Esophagus (tissue), 2 donors: ENCODE results near the gene PRELP. TPM values are rescaled to one million over a fixed set of nuclear protein-coding genes. Genes with fewer than 3 reads are reported as not detected.

Source experiments
- H3K27ac ChIP-seq, 2 donors: one replicate each; pipeline ENCODE4 v1.5.1; 2013; ENCODE audit warnings: low read depth in 2 of 2, mild to moderate bottlenecking in 2 of 2, inconsistent platforms in 1 of 2, low read length in 1 of 2, moderate library complexity in 1 of 2
- H3K27me3 ChIP-seq, 2 donors: one replicate each; pipeline ENCODE4 v1.6.1; 2013; ENCODE audit warnings: low read length in 2 of 2, control low read depth in 1 of 2, mild to moderate bottlenecking in 1 of 2; ENCODE audit not compliant: insufficient read depth in 2 of 2, control insufficient read depth in 1 of 2
- H3K36me3 ChIP-seq, 2 donors: one replicate each; pipeline ENCODE4 v1.6.1; 2013; ENCODE audit warnings: low read length in 1 of 2; ENCODE audit not compliant: control insufficient read depth in 2 of 2, insufficient read depth in 2 of 2
- H3K4me1 ChIP-seq, 2 donors: one replicate each; pipeline ENCODE4 v1.6.1; 2013; ENCODE audit warnings: low read length in 1 of 2; ENCODE audit not compliant: control insufficient read depth in 2 of 2, insufficient read depth in 2 of 2
- H3K4me3 ChIP-seq, 2 donors: one replicate each; pipeline ENCODE4 v1.5.1; 2013; ENCODE audit warnings: low read length in 2 of 2, mild to moderate bottlenecking in 2 of 2, low read depth in 1 of 2, moderate library complexity in 1 of 2
- H3K9me3 ChIP-seq, 2 donors: one replicate each; pipeline ENCODE4 v1.6.1; 2013; ENCODE audit warnings: mild to moderate bottlenecking in 2 of 2, low read depth in 1 of 2, low read length in 1 of 2, moderate library complexity in 1 of 2; ENCODE audit not compliant: control insufficient read depth in 2 of 2, insufficient read depth in 1 of 2
- WGBS, 2 donors: extraction: QIAGEN DNeasy Blood & Tissue Kit; methylation state at CpG; one replicate each; pipeline ENCODE4 v1.1.7; 2013; 5-methylcytosine and 5-hydroxymethylcytosine counted together
- polyA plus RNA-seq, 2 donors: library from polyadenylated mRNA; stranded (reverse); fragments of 200-250 nt; gene quantifications; one replicate each; pipeline ENCODE4 v1.2.3, GENCODE V29; 2013
- donor health status: healthy with polysubstance abuse.
- donor health status: Bipolar disorder and iron deficiency.

Gene PRELP
- polyA plus RNA-seq, 2 donors: 6.5 to 27.8 TPM

DNA sequence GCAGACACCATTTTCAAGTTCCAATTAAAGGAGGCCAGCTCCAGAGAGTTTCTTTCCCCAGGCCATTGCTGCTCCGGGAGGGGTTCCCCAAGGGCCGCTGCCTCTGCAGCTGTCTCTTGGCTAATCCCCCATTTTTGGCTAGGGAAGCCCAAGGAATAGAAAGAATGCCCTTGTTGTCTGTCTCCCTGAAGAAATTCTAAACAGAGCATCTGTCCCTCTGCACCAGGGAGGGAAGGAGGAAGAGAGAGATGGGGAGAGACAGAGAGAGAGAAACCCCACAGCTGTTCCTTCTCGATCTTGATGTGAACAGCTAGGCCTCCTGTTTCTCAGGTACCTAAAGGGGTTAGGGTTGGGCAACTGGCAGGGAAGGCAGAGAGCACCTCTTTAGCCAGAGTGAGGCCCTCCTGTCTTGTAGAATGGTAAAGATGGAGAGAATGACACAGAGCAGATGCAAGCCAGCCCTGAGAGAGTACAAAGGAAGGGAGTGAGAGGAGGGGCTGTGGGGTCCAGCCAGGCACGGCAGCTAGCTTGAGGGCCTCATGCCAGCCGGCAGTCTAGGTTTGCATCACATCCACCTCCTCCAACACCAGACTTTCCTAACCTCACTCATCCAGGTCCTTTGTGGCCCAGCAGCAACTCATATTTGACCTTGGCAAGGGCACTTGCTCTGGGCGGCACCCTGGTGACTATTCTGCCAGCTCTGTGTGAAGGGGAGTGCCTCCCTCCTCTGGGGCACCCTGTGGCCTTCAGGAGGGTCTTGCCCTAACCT is 31.4 kb downstream of the PRELP start:
- 32 to 41% methylated on average over 6 of the region's 6 CpGs for WGBS, 2 donors
- H3K36me3 ChIP-seq: no peaks in the 10 kb centered on the region
- no peak overlapping the region for H3K4me3 ChIP-seq
- H3K27me3 ChIP-seq: no peaks in the 10 kb centered on the region
- H3K9me3 ChIP-seq: no peaks in the 10 kb centered on the region
- peak overlapping the region in 1 of 2 donors; percentile 74 for H3K27ac ChIP-seq
- peaks cover 0 to 9% of the 10 kb centered on the region in 2 donors for H3K4me1 ChIP-seq

DNA sequence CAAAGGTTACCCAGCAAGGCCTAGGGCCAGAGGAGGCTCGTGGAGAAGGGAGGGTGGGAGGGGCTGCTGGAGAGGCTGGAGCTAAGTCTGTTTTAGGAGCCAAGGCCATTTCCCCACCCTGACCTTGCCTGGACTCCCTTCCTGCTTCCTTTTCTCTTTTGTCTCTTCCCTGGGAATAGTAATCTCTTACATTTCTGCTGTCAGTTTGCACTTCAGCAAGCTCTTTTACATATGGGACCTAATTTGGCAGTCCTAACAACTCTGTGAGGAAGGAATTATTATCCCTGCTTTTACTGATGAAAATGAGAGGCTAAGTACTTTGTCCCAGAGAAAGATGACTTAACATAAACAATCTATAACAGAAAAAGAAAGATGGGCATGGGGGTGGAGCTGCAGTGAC is 32.2 kb downstream of the PRELP start:
- Histone ChIP-seq H3K36me3 (no peaks in the 10 kb centered on the region), H3K9me3 (no peaks in the 10 kb centered on the region), H3K27ac (peak overlapping the region in 1 of 2 donors; percentile 74), H3K4me3 (no peak overlapping the region), H3K4me1 (peaks cover 0 to 12% of the 10 kb centered on the region in 2 donors), H3K27me3 (no peaks in the 10 kb centered on the region)
- WGBS, 2 donors: 0% methylated on average over 1 of the region's 1 CpG

DNA sequence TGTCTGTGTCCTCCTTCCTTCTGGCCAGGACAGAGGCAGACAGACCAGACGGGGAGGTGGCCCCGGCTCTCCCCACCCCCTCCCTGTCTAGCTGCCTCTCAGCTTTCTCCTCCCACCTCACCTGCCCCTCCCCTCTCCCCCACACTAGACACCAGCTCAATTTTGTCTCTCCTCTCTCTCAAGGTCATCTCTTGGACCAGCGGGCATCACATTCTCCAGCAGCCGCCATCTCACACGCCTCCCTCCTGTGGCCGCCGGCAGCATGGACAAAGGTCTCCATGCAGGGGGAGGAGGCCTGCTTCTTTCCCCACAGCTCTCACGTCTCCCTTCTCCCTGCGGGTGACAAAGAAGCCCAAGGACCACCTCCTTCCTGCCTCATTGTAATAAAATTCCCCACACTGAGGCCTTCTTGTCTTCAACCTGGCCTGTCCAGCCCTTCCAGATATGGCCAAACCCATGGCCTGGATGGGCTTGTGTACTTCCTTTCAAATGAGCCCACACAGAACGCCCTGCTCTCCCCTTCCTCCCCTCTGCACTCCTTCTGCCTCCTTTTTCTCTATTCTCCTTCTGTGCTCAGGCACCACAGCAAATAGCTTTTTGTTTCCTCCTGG is 33.0 kb downstream of the PRELP start:
- H3K4me3 ChIP-seq: no peak overlapping the region
- H3K9me3 ChIP-seq: no peaks in the 10 kb centered on the region
- WGBS, 2 donors: 67 to 72% methylated on average over 10 of the region's 10 CpGs
- peak overlapping the region in 1 of 2 donors; percentile 66 for H3K27ac ChIP-seq
- peaks cover 4 to 15% of the 10 kb centered on the region in 2 donors for H3K4me1 ChIP-seq
- no peaks in the 10 kb centered on the region for H3K27me3 ChIP-seq
- H3K36me3 ChIP-seq: no peaks in the 10 kb centered on the region

DNA sequence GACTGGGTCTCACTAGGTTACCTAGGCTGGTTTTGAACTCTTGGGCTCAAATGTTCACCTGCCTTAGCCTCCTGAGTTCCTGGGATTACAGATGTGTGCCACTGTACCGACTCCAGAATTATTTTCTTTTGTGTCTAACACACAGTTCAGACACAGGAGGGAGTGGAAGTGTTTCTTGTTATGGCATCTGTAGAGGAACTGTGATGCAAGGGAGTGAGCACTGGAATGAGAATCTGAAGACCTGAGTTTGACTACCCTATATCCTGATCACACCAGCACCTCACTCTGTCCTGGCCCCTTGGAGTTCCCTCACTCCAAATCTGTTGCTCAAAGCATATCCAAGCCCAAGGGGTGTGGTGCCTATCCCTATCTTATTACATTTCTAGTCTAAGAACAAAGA is 33.5 kb downstream of the PRELP start:
- Histone ChIP-seq H3K27me3 (no peaks in the 10 kb centered on the region), H3K4me3 (no peak overlapping the region), H3K4me1 (peaks cover 9 to 15% of the 10 kb centered on the region in 2 donors), H3K27ac (peak overlapping the region in 1 of 2 donors; percentile 66), H3K9me3 (no peaks in the 10 kb centered on the region), H3K36me3 (no peaks in the 10 kb centered on the region)
- WGBS, 2 donors: 39 to 58% methylated on average over 1 of the region's 1 CpG

- H3K9me3 ChIP-seq: no peaks in the 10 kb centered on the region
- no peak overlapping the region for H3K4me3 ChIP-seq
- no peaks in the 10 kb centered on the region for H3K27me3 ChIP-seq
- no peak overlapping the region for H3K27ac ChIP-seq
- peaks cover 9 to 15% of the 10 kb centered on the region in 2 donors for H3K4me1 ChIP-seq
- WGBS, 2 donors: 70 to 77% methylated on average over 6 of the region's 6 CpGs
- H3K36me3 ChIP-seq: no peaks in the 10 kb centered on the region
Measured at GRCh38 chr1:203511513-203511912, 35.9 kb downstream of the PRELP start.

DNA sequence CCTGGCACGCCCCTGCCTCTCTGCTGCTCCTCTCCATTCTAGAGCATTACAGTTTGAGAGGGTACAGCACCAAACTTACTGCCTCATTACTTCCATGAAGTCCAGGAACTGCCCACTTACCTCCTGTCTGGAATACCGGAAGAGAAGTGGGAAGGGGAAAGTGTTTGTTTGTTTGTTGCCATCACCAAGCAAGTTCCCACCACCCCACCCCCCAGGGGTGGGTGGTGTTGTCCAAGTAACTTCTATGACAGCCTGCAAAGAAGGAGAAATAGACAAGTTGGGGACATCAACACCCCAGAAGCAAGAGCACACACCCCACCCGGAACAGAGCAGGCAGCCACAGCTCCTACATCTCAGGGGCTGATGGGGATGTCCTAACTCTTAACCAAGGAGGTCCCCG is 36.3 kb downstream of the PRELP start:
- WGBS, 2 donors: 92 to 94% methylated on average over 4 of the region's 4 CpGs
- no peaks in the 10 kb centered on the region for H3K27me3 ChIP-seq
- no peak overlapping the region for H3K4me3 ChIP-seq
- H3K36me3 ChIP-seq: no peaks in the 10 kb centered on the region
- peaks cover 9 to 16% of the 10 kb centered on the region in 2 donors for H3K4me1 ChIP-seq
- H3K9me3 ChIP-seq: no peaks in the 10 kb centered on the region
- H3K27ac ChIP-seq: no peak overlapping the region

DNA sequence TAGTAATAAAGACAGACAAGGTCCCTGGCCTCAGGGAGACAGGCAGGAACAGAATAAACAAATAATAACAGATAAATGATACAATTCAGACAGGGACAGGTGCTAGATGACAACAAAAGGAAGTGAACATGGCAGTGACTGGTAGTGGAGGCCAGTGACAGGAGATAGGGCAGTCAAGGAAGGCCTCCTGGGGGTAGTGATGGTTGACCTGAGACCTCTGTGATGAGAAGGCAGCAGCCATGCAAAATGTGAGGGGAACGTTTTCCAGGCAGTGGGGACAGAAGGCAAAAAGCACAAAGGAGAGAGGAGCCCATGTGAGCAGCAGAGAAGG is 36.9 kb downstream of the PRELP start:
- H3K27ac ChIP-seq: peak overlapping the region in 1 of 2 donors; percentile 92

GRCh38 chr1:203512848-203513584 is 37.4 kb downstream of the PRELP start:
- Histone ChIP-seq H3K27me3 (no peaks in the 10 kb centered on the region), H3K4me1 (peaks cover 9 to 13% of the 10 kb centered on the region in 2 donors), H3K27ac (peak overlapping the region; percentile 72 to 92), H3K36me3 (no peaks in the 10 kb centered on the region), H3K9me3 (no peaks in the 10 kb centered on the region), H3K4me3 (no peak overlapping the region)
- 29 to 47% methylated on average over 10 of the region's 10 CpGs for WGBS, 2 donors

More for the DNA sequence above, 36.9 kb downstream of the PRELP start:
- 33 to 49% methylated on average over 1 of the region's 1 CpG for WGBS, 2 donors
- no peaks in the 10 kb centered on the region for H3K36me3 ChIP-seq
- H3K9me3 ChIP-seq: no peaks in the 10 kb centered on the region
- peaks cover 9 to 13% of the 10 kb centered on the region in 2 donors for H3K4me1 ChIP-seq
- H3K27me3 ChIP-seq: no peaks in the 10 kb centered on the region
- no peak overlapping the region for H3K4me3 ChIP-seq

DNA sequence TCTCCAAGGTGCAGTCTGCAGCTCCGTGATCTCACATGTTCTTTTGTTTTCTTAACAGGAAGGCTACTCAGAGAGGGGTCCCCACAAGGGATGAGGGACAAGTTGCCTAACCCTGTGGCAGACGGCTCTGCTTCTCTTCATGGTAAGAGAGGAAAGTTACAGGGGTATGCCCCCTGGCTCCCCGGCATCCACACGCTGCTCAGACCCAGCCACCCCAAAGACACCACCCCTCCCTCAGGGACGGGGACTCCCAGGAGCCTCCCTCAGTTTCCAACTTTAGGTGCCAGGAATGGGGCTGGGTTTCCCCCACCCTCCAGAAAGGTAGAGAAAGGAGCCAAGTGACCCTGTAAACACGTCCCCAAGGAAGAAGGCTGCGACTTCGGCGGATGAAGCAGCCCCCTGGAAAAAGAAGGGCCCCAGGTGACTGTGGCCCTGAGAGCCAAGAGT is 38.0 kb downstream of the PRELP start:
- H3K4me3 ChIP-seq: no peak overlapping the region
- H3K27ac ChIP-seq: peak overlapping the region; percentile 72 to 92
- 83 to 86% methylated on average over 9 of the region's 9 CpGs for WGBS, 2 donors
- no peaks in the 10 kb centered on the region for H3K36me3 ChIP-seq
- peaks cover 9 to 13% of the 10 kb centered on the region in 2 donors for H3K4me1 ChIP-seq
- no peaks in the 10 kb centered on the region for H3K27me3 ChIP-seq
- H3K9me3 ChIP-seq: no peaks in the 10 kb centered on the region
